Measurements from ENCODE around the gene GCLM.

GRCh38 chr1:93919780-93920179 is 10.6 kb upstream of the GCLM start:
- TF ChIP-seq CTCF (IDR thresholded peaks at IDR 0.05; ENCODE audit: low read depth, low read length), result no peak
- TF ChIP-seq MAX (IDR thresholded peaks at IDR 0.05; ENCODE audit: low read depth, low read length), result no peak
- TF ChIP-seq POLR2A (IDR thresholded peaks at IDR 0.05; ENCODE audit: extremely low read depth, insufficient read length), result no peak
- no peak for TF ChIP-seq MYC (IDR thresholded peaks at IDR 0.05; ENCODE audit: low read depth, low read length)

Measured in NB4 (cell line).